Spleen (tissue), 11 donors: ENCODE results near the gene SLC23A3. TPM values are rescaled to one million over a fixed set of nuclear protein-coding genes. Genes with fewer than 3 reads are reported as not detected.

ENCODE experiments used
- DNase-seq: peaks from one replicate; pipeline ENCODE4 v3.0.0-alpha.2; 2020
- H3K27ac ChIP-seq, 8 donors: fragments of 200-600 bp; sonication (generic) in 7 of 8; 1 replicate in 4 of 8; 2 replicates in 4 of 8; pipeline versions ENCODE4 v1.5.0 to v1.8.0; 2016 to 2021; ENCODE audit warnings: inconsistent platforms in 4 of 8, mild to moderate bottlenecking in 4 of 8, moderate library complexity in 1 of 8
- H3K27me3 ChIP-seq, 7 donors: fragments of 200-600 bp; sonication (generic) in 6 of 7; replicated peaks in 1 of 7; 1 replicate in 4 of 7; 2 replicates in 3 of 7; pipeline versions ENCODE4 v1.5.0 to v1.8.0; 2016 to 2021; ENCODE audit warnings: inconsistent platforms in 3 of 7, mild to moderate bottlenecking in 1 of 7
- H3K36me3 ChIP-seq, 6 donors: fragments of 200-600 bp; sonication (generic) in 5 of 6; 1 replicate in 4 of 6; 2 replicates in 2 of 6; pipeline versions ENCODE4 v1.5.0 to v1.8.0; 2016 to 2021; ENCODE audit warnings: inconsistent platforms in 2 of 6
- H3K4me1 ChIP-seq, 6 donors: fragments of 200-600 bp; sonication (generic) in 5 of 6; 1 replicate in 3 of 6; 2 replicates in 3 of 6; pipeline versions ENCODE4 v1.5.0 to v1.8.0; 2016 to 2021; ENCODE audit warnings: inconsistent platforms in 3 of 6
- H3K4me3 ChIP-seq, 8 donors: fragments of 200-600 bp; sonication (generic) in 7 of 8; 1 replicate in 4 of 8; 2 replicates in 4 of 8; pipeline versions ENCODE4 v1.5.0 to v1.8.0; 2016 to 2021; ENCODE audit warnings: inconsistent platforms in 4 of 8, mild to moderate bottlenecking in 4 of 8, moderate library complexity in 2 of 8
- H3K9me3 ChIP-seq, 8 donors: fragments of 200-600 bp; sonication (generic) in 7 of 8; 1 replicate in 4 of 8; 2 replicates in 4 of 8; pipeline versions ENCODE4 v1.5.0 to v1.8.0; 2016 to 2021; ENCODE audit warnings: inconsistent platforms in 4 of 8
- POLR2A ChIP-seq, 3 donors: fragments of 450-650 bp; IDR thresholded peaks; one replicate each; pipeline ENCODE4 v1.5.1; 2017; ENCODE audit warnings: antibody characterized with exemption in 3 of 3, mild to moderate bottlenecking in 1 of 3
- POLR2AphosphoS5 ChIP-seq, 3 donors: sonication (generic); formaldehyde crosslinking; IDR thresholded peaks; one replicate each; pipeline ENCODE4 v1.5.1; 2017; ENCODE audit warnings: antibody characterized with exemption in 3 of 3
- WGBS, 5 donors: extraction: QIAGEN DNeasy Blood & Tissue Kit in 3 of 5; methylation state at CpG; one replicate each; pipeline versions ENCODE4 v1.1.5 to v1.1.7; 2013 to 2018; 5-methylcytosine and 5-hydroxymethylcytosine counted together
- intact Hi-C: fragments of 100-400 bp; cut with DNase I; formaldehyde crosslinking; loops from one replicate; pipeline ENCODE4 v1.15.0; 2023; ENCODE audit warnings: low total_unique reads
- polyA plus RNA-seq, 3 donors: library from polyadenylated mRNA; stranded (reverse); fragments of 200-250 nt; gene quantifications; one replicate each; pipeline ENCODE4 v1.2.1, GENCODE V29; 2013
- total RNA-seq, 7 donors: library from RNA; depleted of rRNA in 3 of 7; stranded (reverse); fragments of >200 nt in 3 of 7; fragmentation: NEBNext Ultra II Directional in 4 of 7; extraction: Animal tissue kit (Norgen Biotek cat#: 25700) in 4 of 7; gene quantifications; one replicate each; pipeline versions ENCODE4 v1.1.0 to v1.2.1, GENCODE V29; 2016 to 2021
- TF ChIP-seq, protein P1 (sequence below), 11 experiments: fragments of 200-600 bp in 7 of 11; fragments of 450-650 bp in 4 of 11; sonication (generic) in 4 of 11; IDR thresholded peaks in 8 of 11; conservative IDR thresholded peaks in 3 of 11; 1 replicate in 7 of 11; 2 replicates in 4 of 11; pipeline versions ENCODE4 v1.4.0 to v1.8.0; 2016 to 2021; ENCODE audit warnings: antibody characterized with exemption in 11 of 11, inconsistent platforms in 4 of 11, mild to moderate bottlenecking in 1 of 11
- donor health status: healthy with polysubstance abuse.
- donor health status: DM: no; HTN: no; CAD: no; lungs with moderate emphysema.
- donor health status: DM: no; HTN: no; CAD: no.
- donor health status: Bipolar disorder and iron deficiency.
- donor health status: healthy.
- donor health status: DM: no; HTN: no; CAD: no.
- donor health status: DM: yes; HTN: yes; CAD: no.

The SLC23A3 gene
- total and polyA plus RNA-seq, 10 donors: 1.2 to 5.0 (median 3.0) TPM

DNA sequence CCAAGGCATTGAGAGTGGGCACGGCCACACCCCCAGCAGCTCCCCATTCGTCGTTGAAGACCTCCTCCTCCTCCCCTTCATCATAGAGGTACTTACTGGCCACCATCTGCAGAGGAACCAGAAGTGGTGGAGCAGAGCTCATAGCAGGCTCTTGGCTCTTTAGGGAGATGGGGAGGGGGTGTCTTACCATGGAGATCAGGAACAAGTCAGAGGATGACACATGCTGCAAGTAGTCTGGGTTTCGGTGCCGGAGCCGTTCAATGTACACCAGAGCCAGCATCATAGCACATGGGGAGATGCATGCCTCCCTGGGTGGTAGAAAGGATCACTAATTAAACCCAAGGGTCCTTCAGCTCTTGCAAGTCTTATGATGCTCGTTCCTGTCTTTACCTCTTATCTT is 5.0 kb upstream of the SLC23A3 start:
- peaks cover 27 to 83% (median 48%) of the 10 kb centered on the region in 6 donors for H3K4me1 ChIP-seq
- H3K27me3 ChIP-seq: no peaks in the 10 kb centered on the region
- no peaks in the 10 kb centered on the region for H3K9me3 ChIP-seq
- TF ChIP-seq POLR2AphosphoS5 (IDR thresholded peaks at IDR 0.05): no peak
- H3K4me3 ChIP-seq: no peak overlapping the region
- WGBS, 5 donors: 90 to 95% (median 91%) methylated on average over 7 of the region's 7 CpGs
- H3K27ac ChIP-seq: peak overlapping the region in 1 of 8 donors; percentile 48
- H3K36me3 ChIP-seq: peaks cover 0 to 55% (median 40%) of the 10 kb centered on the region in 6 donors
- intact Hi-C loops: loop anchor here (5.0 kb wide), 1 partner anchor 32 kb away; the partner anchor contains the start of gene ZFAND2B
- DNase-seq: no peak

DNA sequence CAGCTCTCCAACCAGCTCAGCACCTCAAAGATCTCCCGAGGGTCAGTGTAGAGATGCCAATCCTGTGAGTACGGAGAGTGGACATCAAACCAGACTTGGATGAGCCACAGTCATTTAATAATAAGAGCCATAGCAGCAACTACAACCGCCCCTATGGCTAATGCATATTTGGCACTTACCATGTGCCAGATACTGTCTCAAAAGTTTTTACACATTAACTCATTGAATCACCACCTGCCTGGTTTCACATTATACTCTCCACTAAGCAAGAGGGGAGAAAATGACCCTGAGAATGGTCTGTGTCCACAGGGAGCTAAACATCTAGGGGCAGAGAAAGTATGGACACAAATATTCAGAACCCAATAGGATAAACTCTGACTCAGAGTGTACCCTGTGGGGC is 4.3 kb upstream of the SLC23A3 start:
- intact Hi-C loops: loop anchor here (5.0 kb wide), 1 partner anchor 33 kb away; the partner anchor contains the start of gene ZFAND2B
- 89 to 100% (median 96%) methylated on average over 3 of the region's 3 CpGs for WGBS, 5 donors

DNA sequence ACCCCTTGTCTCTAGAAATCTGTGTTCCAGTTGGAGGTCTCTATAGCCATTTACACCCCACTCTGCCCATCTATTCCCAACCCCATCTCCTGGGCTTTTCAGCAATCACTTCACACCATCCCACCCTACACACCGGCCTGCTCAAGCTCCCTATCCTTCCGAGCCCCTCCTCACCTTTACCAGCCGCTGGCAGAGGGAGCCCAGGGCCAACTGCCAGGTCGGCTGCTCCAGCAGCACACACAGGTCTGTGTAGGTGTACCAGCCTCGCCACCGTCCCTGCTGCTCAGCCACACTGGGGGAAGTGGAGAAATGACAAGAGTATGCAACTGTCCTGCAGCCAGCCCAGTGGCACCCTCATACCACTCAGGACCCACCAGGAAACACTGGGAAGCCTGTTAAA is 3.3 kb upstream of the SLC23A3 start:
- Histone ChIP-seq H3K4me1 (peaks cover 19 to 77% (median 34%) of the 10 kb centered on the region in 6 donors), H3K36me3 (peaks cover 0 to 50% (median 35%) of the 10 kb centered on the region in 6 donors), H3K4me3 (no peak overlapping the region), H3K27me3 (no peaks in the 10 kb centered on the region), H3K9me3 (no peaks in the 10 kb centered on the region), H3K27ac (peak overlapping the region in 1 of 8 donors; percentile 74)
- intact Hi-C loops: loop anchor here (5.0 kb wide), 1 partner anchor 34 kb away; the partner anchor contains the start of gene ZFAND2B
- TF ChIP-seq POLR2A (IDR thresholded peaks at IDR 0.05): no peak
- no peak for TF ChIP-seq POLR2AphosphoS5 (IDR thresholded peaks at IDR 0.05)
- TF ChIP-seq, protein P1, sequence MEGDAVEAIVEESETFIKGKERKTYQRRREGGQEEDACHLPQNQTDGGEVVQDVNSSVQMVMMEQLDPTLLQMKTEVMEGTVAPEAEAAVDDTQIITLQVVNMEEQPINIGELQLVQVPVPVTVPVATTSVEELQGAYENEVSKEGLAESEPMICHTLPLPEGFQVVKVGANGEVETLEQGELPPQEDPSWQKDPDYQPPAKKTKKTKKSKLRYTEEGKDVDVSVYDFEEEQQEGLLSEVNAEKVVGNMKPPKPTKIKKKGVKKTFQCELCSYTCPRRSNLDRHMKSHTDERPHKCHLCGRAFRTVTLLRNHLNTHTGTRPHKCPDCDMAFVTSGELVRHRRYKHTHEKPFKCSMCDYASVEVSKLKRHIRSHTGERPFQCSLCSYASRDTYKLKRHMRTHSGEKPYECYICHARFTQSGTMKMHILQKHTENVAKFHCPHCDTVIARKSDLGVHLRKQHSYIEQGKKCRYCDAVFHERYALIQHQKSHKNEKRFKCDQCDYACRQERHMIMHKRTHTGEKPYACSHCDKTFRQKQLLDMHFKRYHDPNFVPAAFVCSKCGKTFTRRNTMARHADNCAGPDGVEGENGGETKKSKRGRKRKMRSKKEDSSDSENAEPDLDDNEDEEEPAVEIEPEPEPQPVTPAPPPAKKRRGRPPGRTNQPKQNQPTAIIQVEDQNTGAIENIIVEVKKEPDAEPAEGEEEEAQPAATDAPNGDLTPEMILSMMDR (IDR thresholded peaks at IDR 0.05 in 8 of 11, conservative IDR thresholded peaks at IDR 0.05 in 3 of 11): no peak
- no peak for DNase-seq
- WGBS, 5 donors: 91 to 97% (median 94%) methylated on average over 6 of the region's 6 CpGs

More for the DNA sequence above, 4.3 kb upstream of the SLC23A3 start:
- TF ChIP-seq POLR2A (IDR thresholded peaks at IDR 0.05): no peak
- TF ChIP-seq POLR2AphosphoS5 (IDR thresholded peaks at IDR 0.05): no peak
- TF ChIP-seq, protein P1 (IDR thresholded peaks at IDR 0.05 in 8 of 11, conservative IDR thresholded peaks at IDR 0.05 in 3 of 11): no peak
- no peak for DNase-seq
- Histone ChIP-seq H3K27ac (no peak overlapping the region), H3K9me3 (no peaks in the 10 kb centered on the region), H3K4me1 (peaks cover 23 to 76% (median 41%) of the 10 kb centered on the region in 6 donors), H3K36me3 (peaks cover 0 to 50% (median 35%) of the 10 kb centered on the region in 6 donors), H3K27me3 (no peaks in the 10 kb centered on the region), H3K4me3 (no peak overlapping the region)

DNA sequence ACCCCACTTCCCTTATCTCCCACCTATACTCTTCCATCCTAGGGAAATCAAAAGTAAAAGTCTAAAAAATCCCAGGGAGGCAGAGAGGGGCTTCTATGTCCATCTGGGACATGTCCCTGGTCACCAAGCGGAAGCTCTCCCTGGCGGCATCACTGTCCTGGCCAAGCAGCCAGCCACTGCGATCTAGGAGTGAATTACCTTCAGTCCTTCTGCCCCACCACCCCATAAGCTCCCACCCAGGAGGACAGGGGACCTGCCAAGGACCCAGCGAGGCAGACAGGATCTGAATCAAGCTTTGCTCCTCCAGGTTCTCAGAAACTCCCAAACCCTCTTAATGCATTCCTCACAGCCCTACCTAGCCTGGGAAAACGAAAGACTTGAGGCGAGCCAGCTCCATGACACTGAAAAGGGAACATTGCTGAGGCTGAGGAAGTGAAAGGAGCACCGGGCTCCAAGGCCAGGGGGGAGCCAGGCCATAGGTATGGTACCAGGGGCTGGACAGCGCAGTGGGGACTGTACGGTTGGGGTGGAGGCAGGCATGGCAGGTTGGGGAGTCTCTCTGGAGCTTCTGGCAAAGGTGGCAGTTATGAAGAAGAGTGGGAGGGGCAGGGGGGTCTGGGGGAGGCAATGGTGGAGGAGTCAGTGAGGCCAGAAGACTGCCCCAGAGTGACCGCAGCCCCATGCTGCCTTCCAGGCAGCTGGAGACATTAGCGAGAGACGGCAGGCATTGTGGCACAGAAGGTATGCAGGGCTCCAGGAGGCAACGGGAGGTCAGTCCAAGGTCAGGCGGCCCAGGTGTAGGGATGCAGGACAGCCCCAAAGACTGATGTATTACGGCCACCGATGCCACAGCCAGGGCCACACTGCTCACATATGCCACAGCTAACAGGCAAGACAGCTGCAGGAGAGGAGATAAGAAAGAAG is 2.7 kb upstream of the SLC23A3 start:
- H3K4me3 ChIP-seq: no peak overlapping the region
- 84 to 93% (median 87%) methylated on average over 15 to 16 of the region's 16 CpGs for WGBS, 5 donors
- peaks cover 0 to 50% (median 35%) of the 10 kb centered on the region in 6 donors for H3K36me3 ChIP-seq
- DNase-seq: no peak
- no peaks in the 10 kb centered on the region for H3K9me3 ChIP-seq
- intact Hi-C loops: loop anchor here (5.0 kb wide), 1 partner anchor 35 kb away; the partner anchor contains the start of gene ZFAND2B
- TF ChIP-seq POLR2AphosphoS5 (IDR thresholded peaks at IDR 0.05) (peak in 1 of 3 donors; percentile 20), POLR2A (IDR thresholded peaks at IDR 0.05) (no peak)
- TF ChIP-seq, protein P1 (IDR thresholded peaks at IDR 0.05 in 8 of 11, conservative IDR thresholded peaks at IDR 0.05 in 3 of 11): no peak
- H3K27me3 ChIP-seq: no peaks in the 10 kb centered on the region
- peaks cover 19 to 77% (median 34%) of the 10 kb centered on the region in 6 donors for H3K4me1 ChIP-seq
- peak overlapping the region in 3 of 8 donors; percentile 58 to 74 (median 70) for H3K27ac ChIP-seq
